Measurements from ENCODE around the gene GABRG3.

DNA sequence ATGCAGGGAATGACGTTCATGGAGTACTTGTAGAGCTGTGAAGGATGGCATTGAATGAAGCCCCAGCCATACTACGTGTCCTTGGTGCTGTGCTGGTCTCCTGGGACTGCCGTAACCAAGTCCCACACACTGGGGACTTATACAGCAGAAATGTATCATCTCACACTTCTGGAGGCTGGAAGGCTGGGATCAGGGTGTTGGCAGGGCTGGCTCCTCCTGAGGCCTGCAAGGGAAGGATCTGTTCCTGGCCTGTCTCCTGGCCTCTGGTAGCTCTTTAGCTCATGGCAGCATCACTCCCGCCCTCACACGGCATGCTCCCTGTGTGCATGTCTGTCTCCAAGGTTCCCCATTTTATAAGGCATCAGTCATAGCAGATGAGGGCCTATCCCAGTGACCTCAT, 29.5 kb upstream of the GABRG3 start:
- TF ChIP-seq YY1 (IDR thresholded peaks at IDR 0.05; ENCODE audit: insufficient read depth, insufficient read length) = no peak
- TF ChIP-seq SUZ12 (IDR thresholded peaks at IDR 0.05; ENCODE audit: extremely low read depth, insufficient read depth, insufficient read length) = no peak
